HepG2 (cell line): ENCODE results near the gene HSF4. TPM values are rescaled to one million over a fixed set of nuclear protein-coding genes. Genes with fewer than 3 reads are reported as not detected.

ENCODE experiments used
- ARHGAP35 ChIP-seq: sonication (generic); formaldehyde crosslinking; IDR thresholded peaks from 2 replicates; pipeline ENCODE4 v1.9.0; 2022; ENCODE audit warnings: mild to moderate bottlenecking, inconsistent platforms, moderate library complexity, missing genetic modification reagents, borderline replicate concordance
- ATF3 ChIP-seq: sonication (generic); formaldehyde crosslinking; IDR thresholded peaks from 2 replicates; pipeline ENCODE4 v1.4.0; 2020; ENCODE audit warnings: missing genetic modification reagents
- ATF5 ChIP-seq: sonication (generic); formaldehyde crosslinking; IDR thresholded peaks from 2 replicates; pipeline ENCODE4 v1.4.0; 2020; ENCODE audit warnings: mild to moderate bottlenecking, low read depth, missing genetic modification reagents
- CBFB ChIP-seq: sonication (generic); formaldehyde crosslinking; IDR thresholded peaks from 2 replicates; pipeline ENCODE4 v1.4.0; 2020; ENCODE audit warnings: missing genetic modification reagents
- E2F5 ChIP-seq: sonication (generic); formaldehyde crosslinking; conservative IDR thresholded peaks from 2 replicates; pipeline ENCODE4 v1.4.0; 2020; ENCODE audit warnings: missing genetic modification reagents
- FOXO4 ChIP-seq: sonication (generic); formaldehyde crosslinking; conservative IDR thresholded peaks from 2 replicates; pipeline ENCODE4 v1.8.1; 2023; ENCODE audit warnings: missing genetic modification reagents
- GFI1 ChIP-seq: sonication (generic); formaldehyde crosslinking; IDR thresholded peaks from 2 replicates; pipeline ENCODE4 v1.5.0; 2020; ENCODE audit warnings: missing genetic modification reagents, mild to moderate bottlenecking, borderline replicate concordance
- GPBP1L1 ChIP-seq: sonication (generic); formaldehyde crosslinking; IDR thresholded peaks from 2 replicates; pipeline ENCODE4 v1.5.0; 2020; ENCODE audit warnings: mild to moderate bottlenecking, missing genetic modification reagents
- MAZ ChIP-seq, 2 experiments: sonication (generic) in 1 of 2; formaldehyde crosslinking in 1 of 2; IDR thresholded peaks; 2 replicates each; pipeline versions ENCODE4 v1.5.0 to v1.6.1; 2012 to 2020; ENCODE audit warnings: low read depth in 2 of 2, mild to moderate bottlenecking in 2 of 2, borderline replicate concordance in 1 of 2, improper control_type of control experiment in 1 of 2, low read length in 1 of 2, missing genetic modification reagents in 1 of 2, moderate library complexity in 1 of 2
- MXI1 ChIP-seq: IDR thresholded peaks from 3 replicates; pipeline ENCODE4 v1.6.1; 2012; ENCODE audit warnings: low read depth, low read length, inconsistent platforms, borderline replicate concordance
- SAP130 ChIP-seq: IDR thresholded peaks from 2 replicates; pipeline ENCODE4 v1.6.1; 2016; ENCODE audit warnings: low read depth
- SMYD3 ChIP-seq: sonication (generic); formaldehyde crosslinking; IDR thresholded peaks from 2 replicates; pipeline ENCODE4 v1.8.1; 2023; ENCODE audit warnings: mild to moderate bottlenecking, missing genetic modification reagents
- TFE3 ChIP-seq: IDR thresholded peaks from 2 replicates; pipeline ENCODE4 v1.6.1; 2016
- ZNF225 ChIP-seq: sonication (generic); formaldehyde crosslinking; IDR thresholded peaks from 2 replicates; pipeline ENCODE4 v1.4.0; 2020; ENCODE audit warnings: mild to moderate bottlenecking, missing genetic modification reagents
- ZNF362 ChIP-seq: sonication (generic); formaldehyde crosslinking; IDR thresholded peaks from 2 replicates; pipeline ENCODE4 v1.4.0; 2020; ENCODE audit warnings: missing genetic modification reagents, mild to moderate bottlenecking, borderline replicate concordance
- ZNF367 ChIP-seq: sonication (generic); formaldehyde crosslinking; IDR thresholded peaks from 2 replicates; pipeline ENCODE4 v1.4.0; 2020; ENCODE audit warnings: missing genetic modification reagents, borderline replicate concordance
- ZNF629 ChIP-seq: sonication (generic); formaldehyde crosslinking; conservative IDR thresholded peaks from 2 replicates; pipeline ENCODE4 v1.5.0; 2020; ENCODE audit warnings: missing genetic modification reagents
- ZNF740 ChIP-seq: sonication (generic); formaldehyde crosslinking; IDR thresholded peaks from 2 replicates; pipeline ENCODE4 v1.4.0; 2020; ENCODE audit warnings: missing genetic modification reagents
- ZNF747 ChIP-seq: sonication (generic); formaldehyde crosslinking; IDR thresholded peaks from 2 replicates; pipeline ENCODE4 v1.8.1; 2023; ENCODE audit warnings: missing genetic modification reagents, mild to moderate bottlenecking, borderline replicate concordance
- polyA plus RNA-seq, 8 experiments: library from polyadenylated mRNA; depleted of rRNA in 3 of 8; stranded (reverse) in 7 of 8; unstranded in 1 of 8; fragments of >200 nt; fragmentation: Illumina TruSeq in 4 of 8; extraction: Trizol in 4 of 8; gene quantifications; 2 replicates each; pipeline versions ENCODE4 v1.2.1 to v1.2.3, GENCODE V29; 2011 to 2016; ENCODE audit warnings: low read depth in 4 of 8, missing spikeins in 1 of 8, mixed read lengths in 1 of 8; ENCODE audit not compliant: insufficient read depth in 1 of 8
- total RNA-seq, 5 experiments: library from RNA; depleted of rRNA; stranded (reverse); fragments of >200 nt; fragmentation: Illumina TruSeq; extraction: Trizol; gene quantifications; 2 replicates each; pipeline ENCODE4 v1.2.3, GENCODE V29; 2016; ENCODE audit warnings: low read depth in 1 of 5

Gene HSF4
- total and polyA plus RNA-seq, 2 of the 13 experiments (the other 11 are each of a cell fraction or from before 2014, with no cell fraction given), result 3.5 to 16.9 TPM

- TF ChIP-seq TFE3 (CRISPR knock-in tag) (peak; percentile 68), FOXO4 (CRISPR knock-in tag) (no peak), MXI1 (peak; percentile 26; the same call in 1 of the 3 replicates), SAP130 (CRISPR knock-in tag) (peak; percentile 81), ZNF629 (CRISPR knock-in tag) (no peak), ZNF367 (CRISPR knock-in tag) (0 out of 2 replicates have a peak, but pooled peaks have one; percentile 65), ZNF225 (CRISPR knock-in tag) (no peak), ZNF747 (CRISPR knock-in tag) (0 out of 2 replicates have a peak, but pooled peaks have one; percentile 10), ZNF362 (CRISPR knock-in tag) (peak; percentile 43; the same call in 1 of the 2 replicates), MAZ (IDR thresholded peaks at IDR 0.05; ENCODE audit: borderline replicate concordance, low read depth, low read length) (no peak), MAZ (CRISPR knock-in tag; IDR thresholded peaks at IDR 0.05; ENCODE audit: low read depth) (no peak), GPBP1L1 (no peak), ZNF740 (no peak), SMYD3 (peak; percentile 73; the same call in 1 of the 2 replicates), ARHGAP35 (CRISPR knock-in tag) (no peak), ATF3 (0 out of 2 replicates have a peak, but pooled peaks have one; percentile 2), CBFB (CRISPR knock-in tag) (no peak), ATF5 (0 out of 2 replicates have a peak, but pooled peaks have one; percentile 30), GFI1 (CRISPR knock-in tag) (0 out of 2 replicates have a peak, but pooled peaks have one; percentile 7), E2F5 (CRISPR knock-in tag) (0 out of 2 replicates have a peak, but pooled peaks have one; percentile 26)
Observed at GRCh38 chr16:67150833-67151396, 13.6 kb upstream of the HSF4 start, which contains the start of gene B3GNT9 (continued).
